Suprapubic skin (tissue), 4 donors: ENCODE results near the gene TMPRSS6. TPM values are rescaled to one million over a fixed set of nuclear protein-coding genes. Genes with fewer than 3 reads are reported as not detected.

Source experiments
- DNase-seq, 2 donors: peaks; one replicate each; pipeline ENCODE4 v3.0.0-alpha.2; 2019; ENCODE audit warnings: low spot score in 2 of 2
- H3K27ac ChIP-seq: fragments of 200-600 bp; sonication (generic); one replicate; pipeline ENCODE4 v1.5.1; 2019
- H3K27me3 ChIP-seq: fragments of 200-600 bp; sonication (generic); one replicate; pipeline ENCODE4 v1.5.1; 2019
- H3K36me3 ChIP-seq: fragments of 200-600 bp; sonication (generic); one replicate; pipeline ENCODE4 v1.5.1; 2019
- H3K4me1 ChIP-seq: fragments of 200-600 bp; sonication (generic); one replicate; pipeline ENCODE4 v1.5.1; 2019
- H3K4me3 ChIP-seq: fragments of 200-600 bp; sonication (generic); one replicate; pipeline ENCODE4 v1.5.1; 2019; ENCODE audit warnings: mild to moderate bottlenecking
- H3K9me3 ChIP-seq: fragments of 200-600 bp; sonication (generic); one replicate; pipeline ENCODE4 v1.5.1; 2019
- CTCF ChIP-seq, 2 donors: fragments of 200-600 bp in 1 of 2; fragments of 450-650 bp in 1 of 2; sonication (generic) in 1 of 2; IDR thresholded peaks; one replicate each; pipeline ENCODE4 v1.5.1; 2016 to 2019; ENCODE audit warnings: antibody characterized with exemption in 2 of 2, mild to moderate bottlenecking in 1 of 2, moderate library complexity in 1 of 2
- EP300 ChIP-seq: sonication (generic); formaldehyde crosslinking; IDR thresholded peaks from one replicate; pipeline ENCODE4 v1.6.1; 2017; ENCODE audit warnings: antibody characterized with exemption
- POLR2A ChIP-seq, 2 donors: fragments of 450-650 bp; IDR thresholded peaks; one replicate each; pipeline ENCODE4 v1.6.1; 2017; ENCODE audit warnings: antibody characterized with exemption in 2 of 2, mild to moderate bottlenecking in 2 of 2, moderate library complexity in 2 of 2
- POLR2AphosphoS5 ChIP-seq, 3 donors: sonication (generic); formaldehyde crosslinking; IDR thresholded peaks; one replicate each; pipeline ENCODE4 v1.6.1; 2017; ENCODE audit warnings: antibody characterized with exemption in 3 of 3
- WGBS: methylation state at CpG from one replicate; pipeline ENCODE4 v1.1.5; 2018; 5-methylcytosine and 5-hydroxymethylcytosine counted together
- total RNA-seq, 4 donors: library from RNA; depleted of rRNA; stranded (reverse); fragments of >200 nt; gene quantifications; one replicate each; pipeline ENCODE4 v1.1.0, GENCODE V29; 2016

Gene TMPRSS6
- total RNA-seq, 4 donors from 2014 or later, result 0.30 to 3.8 (median 1.0) TPM

GRCh38 chr22:37065180-37065579 is 44.3 kb downstream of the TMPRSS6 start:
- Histone ChIP-seq H3K4me1 (peaks cover 4% of the 10 kb centered on the region), H3K27ac (no peak overlapping the region), H3K36me3 (peaks cover 14% of the 10 kb centered on the region), H3K4me3 (no peak overlapping the region), H3K9me3 (no peaks in the 10 kb centered on the region), H3K27me3 (peaks cover 27% of the 10 kb centered on the region)
- DNase-seq, result no peak
- 74% methylated on average over 2 of the region's 3 CpGs for WGBS
- TF ChIP-seq POLR2A (IDR thresholded peaks at IDR 0.05), result no peak
- no peak for TF ChIP-seq CTCF (IDR thresholded peaks at IDR 0.05)
- TF ChIP-seq EP300, result no peak
- TF ChIP-seq POLR2AphosphoS5 (IDR thresholded peaks at IDR 0.05), result no peak

DNA sequence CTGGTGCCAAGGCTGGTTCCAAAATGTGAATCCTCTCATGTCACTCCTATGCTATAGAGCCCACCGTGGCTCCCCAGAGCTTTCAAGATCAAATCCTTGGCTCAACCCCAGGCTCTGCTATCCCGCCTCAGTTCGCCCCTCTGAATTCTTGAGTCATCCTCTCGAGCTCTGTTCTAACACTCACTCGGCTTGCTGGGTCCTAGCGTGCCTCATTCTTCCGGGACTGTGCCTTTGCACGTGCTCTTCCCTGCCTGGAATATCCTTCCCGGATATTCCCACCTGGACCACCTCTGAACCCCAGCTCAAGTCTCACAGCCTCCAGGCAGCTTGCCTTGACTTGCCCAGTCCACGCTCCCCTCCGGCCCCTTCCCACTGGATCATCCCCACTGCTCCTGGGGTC is 45.0 kb downstream of the TMPRSS6 start:
- H3K36me3 ChIP-seq, result peaks cover 19% of the 10 kb centered on the region
- H3K27ac ChIP-seq, result no peak overlapping the region
- peaks cover 4% of the 10 kb centered on the region for H3K4me1 ChIP-seq
- TF ChIP-seq POLR2A (IDR thresholded peaks at IDR 0.05) (no peak), POLR2AphosphoS5 (IDR thresholded peaks at IDR 0.05) (no peak), CTCF (IDR thresholded peaks at IDR 0.05) (no peak), EP300 (no peak)
- no peak overlapping the region for H3K4me3 ChIP-seq
- H3K9me3 ChIP-seq, result no peaks in the 10 kb centered on the region
- WGBS, result 84% methylated on average over 11 of the region's 11 CpGs
- DNase-seq, result no peak
- H3K27me3 ChIP-seq, result peaks cover 21% of the 10 kb centered on the region

GRCh38 chr22:37063431-37064420 is 45.8 kb downstream of the TMPRSS6 start:
- no peak for DNase-seq
- Histone ChIP-seq H3K27ac (no peak overlapping the region), H3K36me3 (peaks cover 28% of the 10 kb centered on the region), H3K27me3 (peaks cover 12% of the 10 kb centered on the region), H3K9me3 (no peaks in the 10 kb centered on the region), H3K4me3 (no peak overlapping the region), H3K4me1 (no peaks in the 10 kb centered on the region)
- 89% methylated on average over 24 of the region's 28 CpGs for WGBS
- no peak for TF ChIP-seq POLR2A (IDR thresholded peaks at IDR 0.05)
- no peak for TF ChIP-seq POLR2AphosphoS5 (IDR thresholded peaks at IDR 0.05)
- no peak for TF ChIP-seq CTCF (IDR thresholded peaks at IDR 0.05)

- H3K4me3 ChIP-seq, result no peak overlapping the region
- TF ChIP-seq EP300, result no peak
- no peak for TF ChIP-seq POLR2AphosphoS5 (IDR thresholded peaks at IDR 0.05)
- TF ChIP-seq POLR2A (IDR thresholded peaks at IDR 0.05), result no peak
- TF ChIP-seq CTCF (IDR thresholded peaks at IDR 0.05), result no peak
- 84% methylated on average over 4 of the region's 15 CpGs for WGBS
- no peak for DNase-seq
- peaks cover 36% of the 10 kb centered on the region for H3K36me3 ChIP-seq
- H3K27me3 ChIP-seq, result peaks cover 5% of the 10 kb centered on the region
- no peak overlapping the region for H3K27ac ChIP-seq
- no peaks in the 10 kb centered on the region for H3K9me3 ChIP-seq
- no peaks in the 10 kb centered on the region for H3K4me1 ChIP-seq
Measured at GRCh38 chr22:37062702-37063381, 46.7 kb downstream of the TMPRSS6 start.

DNA sequence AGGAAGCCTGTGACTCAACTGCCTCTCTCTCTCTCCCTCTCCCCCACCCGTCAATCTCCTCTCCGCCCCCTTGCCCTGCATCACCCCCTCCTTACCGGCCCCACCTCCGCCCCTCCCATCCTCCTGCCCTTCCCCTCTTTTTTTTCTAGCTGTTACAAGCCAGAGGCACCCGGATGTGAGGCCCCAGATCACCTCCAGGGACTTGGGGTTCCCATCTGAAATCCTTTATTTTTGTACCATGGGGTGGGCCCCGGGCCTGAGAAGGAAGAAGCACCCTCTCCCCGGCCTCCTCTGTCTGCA is 47.2 kb downstream of the TMPRSS6 start:
- no peak overlapping the region for H3K27ac ChIP-seq
- no peak for DNase-seq
- no peak overlapping the region for H3K4me3 ChIP-seq
- no peaks in the 10 kb centered on the region for H3K4me1 ChIP-seq
- no peak for TF ChIP-seq EP300
- TF ChIP-seq POLR2A (IDR thresholded peaks at IDR 0.05), result no peak
- no peak for TF ChIP-seq CTCF (IDR thresholded peaks at IDR 0.05)
- TF ChIP-seq POLR2AphosphoS5 (IDR thresholded peaks at IDR 0.05), result no peak
- peaks cover 2% of the 10 kb centered on the region for H3K27me3 ChIP-seq
- H3K36me3 ChIP-seq, result peaks cover 40% of the 10 kb centered on the region
- no peaks in the 10 kb centered on the region for H3K9me3 ChIP-seq
- 40% methylated on average over 6 of the region's 7 CpGs for WGBS
